GM12872 (cell line): ENCODE results near the gene BTG4.

Source experiments
- TF ChIP-seq, protein P1 (sequence below): IDR thresholded peaks from 3 replicates; pipeline ENCODE4 v1.5.1; 2011; ENCODE audit warnings: low read depth, mild to moderate bottlenecking, low read length, moderate library complexity; ENCODE audit not compliant: insufficient read depth

The BTG4 gene

DNA sequence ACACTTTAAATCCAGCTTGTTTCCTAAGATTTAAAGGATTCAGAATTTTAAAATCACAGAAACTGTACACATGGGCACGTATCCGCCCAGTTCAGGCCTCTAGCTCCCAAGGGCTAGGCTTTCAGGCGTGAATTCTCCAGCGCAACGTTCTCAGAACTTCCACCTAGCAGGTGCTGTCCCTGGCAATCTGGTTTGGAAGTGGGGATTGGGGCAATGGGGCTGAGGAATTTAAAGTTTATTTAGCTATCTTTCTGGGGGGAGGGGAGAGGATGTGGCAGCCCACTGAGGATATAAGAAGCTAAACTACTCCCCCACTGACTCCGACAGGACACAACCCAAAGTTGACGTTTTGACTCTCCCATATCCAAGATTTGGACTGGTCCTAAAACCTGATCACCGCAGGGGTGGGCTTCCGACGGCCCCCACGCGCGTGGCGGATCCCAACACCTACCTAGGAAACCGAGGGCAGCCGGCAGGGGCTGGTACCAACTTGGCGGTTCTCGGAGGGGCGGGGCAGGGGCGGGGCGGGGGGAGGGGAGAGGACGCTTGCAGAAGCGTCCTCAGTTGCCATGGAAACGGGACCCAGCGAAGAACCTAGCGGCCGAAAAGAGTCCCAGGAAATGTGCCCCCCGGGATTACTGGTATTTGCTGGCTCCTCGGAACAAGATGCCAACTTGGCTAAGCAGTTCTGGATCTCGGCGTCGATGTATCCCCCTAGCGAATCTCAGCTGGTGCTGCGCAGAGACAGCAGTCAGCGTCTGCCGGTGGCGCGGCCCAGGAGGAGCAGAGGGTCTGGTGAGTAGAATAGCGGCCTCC is 2.2 kb upstream of the BTG4 start, which contains the start of gene HOATZ:
Gene HOATZ (plus strand): TSS at position 563 of the 816 bp plus-strand sequence. CDS start 7 bp downstream, at position 570.
- TF ChIP-seq, protein P1, sequence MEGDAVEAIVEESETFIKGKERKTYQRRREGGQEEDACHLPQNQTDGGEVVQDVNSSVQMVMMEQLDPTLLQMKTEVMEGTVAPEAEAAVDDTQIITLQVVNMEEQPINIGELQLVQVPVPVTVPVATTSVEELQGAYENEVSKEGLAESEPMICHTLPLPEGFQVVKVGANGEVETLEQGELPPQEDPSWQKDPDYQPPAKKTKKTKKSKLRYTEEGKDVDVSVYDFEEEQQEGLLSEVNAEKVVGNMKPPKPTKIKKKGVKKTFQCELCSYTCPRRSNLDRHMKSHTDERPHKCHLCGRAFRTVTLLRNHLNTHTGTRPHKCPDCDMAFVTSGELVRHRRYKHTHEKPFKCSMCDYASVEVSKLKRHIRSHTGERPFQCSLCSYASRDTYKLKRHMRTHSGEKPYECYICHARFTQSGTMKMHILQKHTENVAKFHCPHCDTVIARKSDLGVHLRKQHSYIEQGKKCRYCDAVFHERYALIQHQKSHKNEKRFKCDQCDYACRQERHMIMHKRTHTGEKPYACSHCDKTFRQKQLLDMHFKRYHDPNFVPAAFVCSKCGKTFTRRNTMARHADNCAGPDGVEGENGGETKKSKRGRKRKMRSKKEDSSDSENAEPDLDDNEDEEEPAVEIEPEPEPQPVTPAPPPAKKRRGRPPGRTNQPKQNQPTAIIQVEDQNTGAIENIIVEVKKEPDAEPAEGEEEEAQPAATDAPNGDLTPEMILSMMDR = no peak

DNA sequence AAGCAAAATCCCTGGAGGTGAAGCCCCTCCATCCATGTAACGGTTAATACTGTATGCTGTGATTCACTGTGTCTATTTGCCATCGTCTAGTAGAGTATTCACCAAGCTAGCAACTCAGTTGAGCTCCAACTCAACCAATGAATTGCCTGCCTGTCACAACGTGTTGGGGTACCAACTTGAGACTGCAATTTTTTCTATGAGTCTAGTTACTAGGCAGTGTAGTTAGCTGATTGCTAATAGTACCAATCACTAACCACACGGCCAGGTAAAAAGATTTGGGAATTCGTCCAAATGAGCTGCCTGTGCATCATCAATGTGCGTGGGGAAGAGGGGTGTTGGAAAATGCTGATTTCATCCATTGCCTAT is 1.0 kb upstream of the BTG4 start:
- TF ChIP-seq, protein P1 = no peak

DNA sequence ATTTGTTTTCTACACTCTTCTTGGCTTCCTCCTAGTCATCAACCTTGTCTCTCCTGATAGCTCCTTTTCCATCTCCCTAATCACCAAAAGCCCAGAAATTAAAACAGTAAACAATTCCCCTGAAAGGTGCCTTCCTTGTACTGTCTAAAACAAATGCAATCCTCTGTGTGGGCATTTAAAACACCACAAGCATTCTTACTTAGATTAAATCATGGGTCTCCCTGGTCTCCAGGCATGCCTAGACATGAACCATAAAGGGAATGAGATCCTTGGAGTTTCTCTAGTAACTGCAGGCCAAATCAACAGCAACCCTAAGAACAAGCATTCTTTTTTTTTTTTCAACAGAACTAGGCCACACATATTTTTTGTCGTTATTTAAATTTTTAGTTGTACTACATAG is 1.9 kb downstream of the BTG4 start:
- TF ChIP-seq, protein P1 = no peak

DNA sequence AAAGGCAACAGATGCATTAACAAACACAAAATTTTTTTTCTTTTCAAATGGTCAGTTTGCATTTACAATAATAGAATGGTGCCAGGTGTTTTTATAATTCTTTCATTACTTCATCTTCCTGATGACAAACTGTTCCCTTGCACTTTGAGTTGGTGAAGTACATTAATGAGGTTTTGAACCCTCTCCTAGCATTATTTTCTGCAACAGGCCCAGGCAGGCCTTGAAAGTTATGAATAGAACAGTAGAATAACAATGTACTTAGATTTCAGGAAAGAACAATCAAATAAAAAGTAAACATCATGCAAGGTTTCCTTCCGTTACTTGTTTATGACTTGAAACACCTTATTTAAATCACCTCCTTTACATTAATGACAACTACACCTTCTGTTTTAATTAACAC is 9.6 kb downstream of the BTG4 start:
- TF ChIP-seq, protein P1 = no peak

DNA sequence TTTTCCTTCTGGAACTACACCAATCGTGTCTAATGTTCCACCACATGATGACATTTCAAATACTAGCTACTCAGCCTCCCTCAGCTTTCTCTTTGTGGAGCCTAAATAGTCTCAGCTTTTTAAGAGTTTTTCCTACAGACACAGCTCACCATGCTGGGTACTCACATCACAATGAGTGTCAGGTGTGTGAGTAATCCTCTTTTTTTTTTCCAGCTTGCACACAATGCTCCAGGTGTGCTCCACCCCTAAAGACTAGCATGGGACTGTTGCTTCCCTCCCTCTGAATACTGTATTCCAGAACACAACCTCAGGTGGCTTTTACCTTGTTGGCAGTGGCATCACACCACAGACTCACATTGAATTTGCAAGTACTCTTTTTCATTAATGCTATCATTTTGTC is 11.7 kb downstream of the BTG4 start:
- TF ChIP-seq, protein P1 = no peak

DNA sequence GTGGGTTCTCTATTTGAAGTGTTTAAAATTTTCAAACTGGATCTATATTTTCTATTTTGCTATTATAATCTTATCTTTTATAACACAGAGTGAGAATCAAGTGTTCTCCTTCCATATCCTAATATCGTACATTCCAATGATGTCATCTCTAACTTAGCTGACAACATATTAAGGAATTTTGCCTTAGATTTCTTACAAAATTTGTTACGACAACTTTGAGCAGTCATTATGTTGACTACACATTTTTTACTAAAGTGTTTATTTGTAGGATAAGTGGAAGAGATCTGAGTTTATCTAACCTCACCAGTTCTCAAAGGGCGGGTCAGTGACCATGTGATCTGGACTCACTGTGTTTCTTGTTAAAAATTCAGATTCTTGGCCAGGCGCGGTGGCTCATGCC is 12.7 kb downstream of the BTG4 start:
- TF ChIP-seq, protein P1 = no peak

DNA sequence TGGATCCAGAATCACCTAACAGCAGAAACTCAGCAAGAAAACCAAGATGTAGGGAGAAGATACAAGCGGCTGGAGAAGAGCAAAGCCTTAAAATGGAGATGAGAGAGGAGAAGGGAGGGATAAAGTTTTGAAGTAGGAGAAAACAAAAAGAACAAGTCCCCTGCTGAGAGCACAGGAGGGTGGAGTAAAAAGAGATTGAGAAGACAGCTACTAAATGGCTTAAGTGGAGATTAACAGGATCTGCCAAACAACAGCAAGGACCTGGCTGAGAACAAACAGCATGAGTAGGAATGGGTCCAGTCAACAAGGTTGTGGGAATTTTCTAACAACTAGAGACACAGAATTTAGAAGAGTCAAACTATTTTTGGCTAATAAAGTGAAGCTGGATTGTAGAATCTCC is 18.1 kb downstream of the BTG4 start:
- TF ChIP-seq, protein P1 = no peak
